ENCODE results near the gene ZNRF1. TPM values are rescaled to one million over a fixed set of nuclear protein-coding genes. Genes with fewer than 3 reads are reported as not detected.

Gene ZNRF1
- total RNA-seq, 1 donor from 2014 or later, result 2.8 TPM

DNA sequence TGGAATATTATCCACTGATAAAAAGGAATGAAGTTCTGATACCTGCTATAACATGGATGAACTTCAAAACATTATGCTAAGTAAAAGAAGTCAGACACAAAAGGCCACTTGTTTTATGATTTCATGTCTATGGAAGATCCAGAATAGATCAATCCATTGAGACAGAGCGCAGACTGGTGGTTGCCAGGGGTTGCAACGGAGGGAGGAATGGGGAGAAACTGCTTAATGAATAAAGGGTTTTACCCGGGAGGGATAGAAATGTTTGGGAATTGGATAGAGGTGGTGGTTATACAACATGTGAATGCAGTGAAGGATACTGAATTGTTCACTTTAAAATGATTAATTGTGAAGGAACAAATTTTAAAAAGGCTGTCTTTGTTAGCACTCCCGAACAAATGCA lies 44.1 kb upstream of the ZNRF1 start:
- CTCF ChIA-PET, result no interaction called here
- TF ChIP-seq, protein P1, sequence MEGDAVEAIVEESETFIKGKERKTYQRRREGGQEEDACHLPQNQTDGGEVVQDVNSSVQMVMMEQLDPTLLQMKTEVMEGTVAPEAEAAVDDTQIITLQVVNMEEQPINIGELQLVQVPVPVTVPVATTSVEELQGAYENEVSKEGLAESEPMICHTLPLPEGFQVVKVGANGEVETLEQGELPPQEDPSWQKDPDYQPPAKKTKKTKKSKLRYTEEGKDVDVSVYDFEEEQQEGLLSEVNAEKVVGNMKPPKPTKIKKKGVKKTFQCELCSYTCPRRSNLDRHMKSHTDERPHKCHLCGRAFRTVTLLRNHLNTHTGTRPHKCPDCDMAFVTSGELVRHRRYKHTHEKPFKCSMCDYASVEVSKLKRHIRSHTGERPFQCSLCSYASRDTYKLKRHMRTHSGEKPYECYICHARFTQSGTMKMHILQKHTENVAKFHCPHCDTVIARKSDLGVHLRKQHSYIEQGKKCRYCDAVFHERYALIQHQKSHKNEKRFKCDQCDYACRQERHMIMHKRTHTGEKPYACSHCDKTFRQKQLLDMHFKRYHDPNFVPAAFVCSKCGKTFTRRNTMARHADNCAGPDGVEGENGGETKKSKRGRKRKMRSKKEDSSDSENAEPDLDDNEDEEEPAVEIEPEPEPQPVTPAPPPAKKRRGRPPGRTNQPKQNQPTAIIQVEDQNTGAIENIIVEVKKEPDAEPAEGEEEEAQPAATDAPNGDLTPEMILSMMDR (IDR thresholded peaks at IDR 0.05), result no peak
- H3K4me1 Mint-ChIP-seq, result no peaks in the 10 kb centered on the region
- H3K36me3 Mint-ChIP-seq (ENCODE audit: low read depth), result peaks cover 70% of the 10 kb centered on the region
- intact Hi-C loops (cut with micrococcal nuclease), result no loop called here
- H3K9me3 Mint-ChIP-seq, result no peaks in the 10 kb centered on the region
- H3K27me3 Mint-ChIP-seq, result no peaks in the 10 kb centered on the region
- ATAC-seq (ENCODE audit: low read depth) (no peak), DNase-seq (no peak)
- no peak overlapping the region for H3K4me3 Mint-ChIP-seq
- no peak overlapping the region for H3K27ac Mint-ChIP-seq
- POLR2A ChIA-PET, result no interaction called here

GRCh38 chr16:74973304-74973703 lies 25.5 kb upstream of the ZNRF1 start:
- TF ChIP-seq, protein P1 (IDR thresholded peaks at IDR 0.05), result no peak
- ChIA-PET CTCF (no interaction called here), POLR2A (no interaction called here)
- no peak for ATAC-seq (ENCODE audit: low read depth)
- Mint-ChIP-seq H3K4me3 (no peak overlapping the region), H3K27ac (no peak overlapping the region), H3K27me3 (no peaks in the 10 kb centered on the region), H3K36me3 (ENCODE audit: low read depth) (peaks cover 14% of the 10 kb centered on the region), H3K9me3 (no peaks in the 10 kb centered on the region), H3K4me1 (peaks cover 13% of the 10 kb centered on the region)
- intact Hi-C loops (cut with micrococcal nuclease), result no loop called here
- no peak for DNase-seq

- Mint-ChIP-seq H3K27ac (no peak overlapping the region), H3K9me3 (no peaks in the 10 kb centered on the region), H3K4me3 (no peak overlapping the region), H3K4me1 (no peaks in the 10 kb centered on the region), H3K27me3 (no peaks in the 10 kb centered on the region), H3K36me3 (ENCODE audit: low read depth) (peaks cover 21% of the 10 kb centered on the region)
- POLR2A ChIA-PET, result no interaction called here
- CTCF ChIA-PET, result no interaction called here
- intact Hi-C loops (cut with micrococcal nuclease), result no loop called here
- no peak for DNase-seq
- ATAC-seq (ENCODE audit: low read depth), result no peak
- TF ChIP-seq, protein P1 (IDR thresholded peaks at IDR 0.05), result no peak
These were observed 23.2 kb upstream of the ZNRF1 start for GRCh38 chr16:74975591-74975990.

- no peak overlapping the region for H3K4me3 Mint-ChIP-seq
- H3K27me3 Mint-ChIP-seq, result no peaks in the 10 kb centered on the region
- H3K9me3 Mint-ChIP-seq, result no peaks in the 10 kb centered on the region
- intact Hi-C loops (cut with micrococcal nuclease), result loop anchor here (10.0 kb wide), 2 partner anchors 377 to 687 kb away; partner anchors contain the start of genes GLG1 and PSMD7
- ATAC-seq (ENCODE audit: low read depth) (no peak), DNase-seq (no peak)
- peaks cover 14% of the 10 kb centered on the region for H3K36me3 Mint-ChIP-seq (ENCODE audit: low read depth)
- peaks cover 20% of the 10 kb centered on the region for H3K4me1 Mint-ChIP-seq
- ChIA-PET CTCF (no interaction called here), POLR2A (no interaction called here)
- TF ChIP-seq, protein P1 (IDR thresholded peaks at IDR 0.05), result no peak
- H3K27ac Mint-ChIP-seq, result no peak overlapping the region
These were observed 16.6 kb upstream of the ZNRF1 start for GRCh38 chr16:74982256-74982655.

GRCh38 chr16:74984194-74984528 lies 14.7 kb upstream of the ZNRF1 start:
- Mint-ChIP-seq H3K4me1 (peaks cover 20% of the 10 kb centered on the region), H3K4me3 (peak overlapping the region; percentile 96), H3K27me3 (no peaks in the 10 kb centered on the region), H3K27ac (peak overlapping the region; percentile 88), H3K36me3 (ENCODE audit: low read depth) (peaks cover 3% of the 10 kb centered on the region), H3K9me3 (no peaks in the 10 kb centered on the region)
- TF ChIP-seq, protein P1 (IDR thresholded peaks at IDR 0.05), result no peak
- no peak for DNase-seq
- CTCF ChIA-PET, result interaction anchor here (2.4 to 3.6 kb wide), 2 partner anchors 14 to 127 kb away, joined by 11 to 23 read pairs; partner anchors contain the start of gene ZNRF1
- POLR2A ChIA-PET, result interaction anchor here (1.4 to 1.6 kb wide), 3 partner anchors 14 to 127 kb away, joined by 3 to 6 read pairs (median 5); no protein-coding TSS in a partner anchor
- ATAC-seq (ENCODE audit: low read depth), result no peak
- intact Hi-C loops (cut with micrococcal nuclease), result loop anchor here (2.0 to 10.0 kb wide), 6 partner anchors 283 to 689 kb away; partner anchors contain the start of genes CFDP1, GLG1, KARS1 and MLKL

Measured in activated B cell treated with CpG ODN at 0.5 μM for 24 hours (primary cell).